Measurements from ENCODE around the gene IFT52. TPM values are rescaled to one million over a fixed set of nuclear protein-coding genes. Genes with fewer than 3 reads are reported as not detected.

Gene IFT52
- total RNA-seq, 1 donor, result 35.8 TPM

GRCh38 chr20:43686820-43687219 is 96.1 kb downstream of the IFT52 start:
- H3K4me3 ChIP-seq (ENCODE audit: low read depth, low read length), result no peak overlapping the region
- no peak for DNase-seq (ENCODE audit: low read depth)
- TF ChIP-seq CTCF (IDR thresholded peaks at IDR 0.05; ENCODE audit: insufficient read depth, low read depth, low read length), result no peak

GRCh38 chr20:43689165-43689564 is 98.4 kb downstream of the IFT52 start:
- TF ChIP-seq CTCF (IDR thresholded peaks at IDR 0.05; ENCODE audit: insufficient read depth, low read depth, low read length), result no peak
- DNase-seq (ENCODE audit: low read depth), result no peak
- no peak overlapping the region for H3K4me3 ChIP-seq (ENCODE audit: low read depth, low read length)

GRCh38 chr20:43690943-43691598 is 100.3 kb downstream of the IFT52 start:
- DNase-seq (ENCODE audit: low read depth), result no peak
- TF ChIP-seq CTCF (IDR thresholded peaks at IDR 0.05; ENCODE audit: insufficient read depth, low read depth, low read length), result no peak
- H3K4me3 ChIP-seq (ENCODE audit: low read depth, low read length), result no peak overlapping the region

GRCh38 chr20:43691928-43692524 is 101.3 kb downstream of the IFT52 start:
- peak; percentile 55 for DNase-seq (ENCODE audit: low read depth)
- H3K4me3 ChIP-seq (ENCODE audit: low read depth, low read length), result no peak overlapping the region
- TF ChIP-seq CTCF (IDR thresholded peaks at IDR 0.05; ENCODE audit: insufficient read depth, low read depth, low read length), result peak; percentile 81

- TF ChIP-seq CTCF (IDR thresholded peaks at IDR 0.05; ENCODE audit: insufficient read depth, low read depth, low read length), result no peak
- DNase-seq (ENCODE audit: low read depth), result no peak
- no peak overlapping the region for H3K4me3 ChIP-seq (ENCODE audit: low read depth, low read length)
These were observed 104.0 kb downstream of the IFT52 start for GRCh38 chr20:43694763-43695162.

GRCh38 chr20:43695571-43695970 is 104.8 kb downstream of the IFT52 start:
- no peak overlapping the region for H3K4me3 ChIP-seq (ENCODE audit: low read depth, low read length)
- no peak for TF ChIP-seq CTCF (IDR thresholded peaks at IDR 0.05; ENCODE audit: insufficient read depth, low read depth, low read length)
- no peak for DNase-seq (ENCODE audit: low read depth)

Other genes starting within 250 kb of the IFT52 start
- 54.8 and 63.5 TPM in 2 replicates for gene SRSF6, start 133.0 kb upstream of the IFT52 start, total RNA-seq
- gene L3MBTL1, start 83.2 kb upstream of the IFT52 start, total RNA-seq, result 7.4 and 7.8 TPM in 2 replicates
- gene SGK2, start 31.9 kb upstream of the IFT52 start, total RNA-seq, result under 0.01 and 0.64 TPM in 2 replicates
- 11.7 and 13.2 TPM in 2 replicates for gene MYBL2, start 76.2 kb downstream of the IFT52 start, total RNA-seq
- not detected in 2 replicates for gene GTSF1L, start 136.1 kb downstream of the IFT52 start, total RNA-seq